Gastrocnemius medialis (tissue), 4 donors: ENCODE measurements around the gene FZD4. TPM values are rescaled to one million over a fixed set of nuclear protein-coding genes. Genes with fewer than 3 reads are reported as not detected.
"Not testable (repeated sequence)": the region's sequence is repeated elsewhere in the genome, so short reads cannot be mapped to it uniquely, and the experiment has no call there.

Source experiments
- ATAC-seq, 2 donors: fragments of 150-250 bp; one replicate each; pipeline ENCODE4 v1.9.1; 2016
- DNase-seq, 2 donors: peaks; one replicate each; pipeline ENCODE4 v3.0.0-alpha.2; 2019
- H3K27ac ChIP-seq, 4 donors: fragments of 200-600 bp; sonication (generic); 1 replicate in 1 of 4; 2 replicates in 3 of 4; pipeline ENCODE4 v1.5.1; 2016 to 2018; ENCODE audit warnings: mild to moderate bottlenecking in 2 of 4, moderate library complexity in 1 of 4
- H3K27me3 ChIP-seq, 3 donors: fragments of 200-600 bp; sonication (generic) in 2 of 3; 1 replicate in 1 of 3; 2 replicates in 2 of 3; pipeline versions ENCODE4 v1.5.1 to v1.6.0; 2016 to 2019; ENCODE audit warnings: mild to moderate bottlenecking in 1 of 3, moderate library complexity in 1 of 3
- H3K36me3 ChIP-seq, 2 donors: fragments of 200-600 bp; sonication (generic) in 1 of 2; one replicate each; pipeline ENCODE4 v1.5.1; 2017 to 2018
- H3K4me1 ChIP-seq, 2 donors: fragments of 200-600 bp; sonication (generic) in 1 of 2; one replicate each; pipeline ENCODE4 v1.5.1; 2016 to 2017; ENCODE audit warnings: mild to moderate bottlenecking in 2 of 2
- H3K4me3 ChIP-seq, 4 donors: fragments of 200-600 bp; sonication (generic) in 3 of 4; 1 replicate in 1 of 4; 2 replicates in 3 of 4; pipeline ENCODE4 v1.5.1; 2016 to 2019; ENCODE audit warnings: mild to moderate bottlenecking in 2 of 4
- H3K9me3 ChIP-seq, 3 donors: fragments of 200-600 bp; sonication (generic) in 2 of 3; 1 replicate in 1 of 3; 2 replicates in 2 of 3; pipeline ENCODE4 v1.5.1; 2016 to 2019
- CTCF ChIP-seq, 5 experiments: fragments of 450-650 bp in 3 of 5; fragments of 200-600 bp in 2 of 5; sonication (generic) in 2 of 5; IDR thresholded peaks in 4 of 5; conservative IDR thresholded peaks in 1 of 5; 1 replicate in 4 of 5; 2 replicates in 1 of 5; pipeline ENCODE4 v1.5.1; 2016 to 2019; ENCODE audit warnings: antibody characterized with exemption in 5 of 5, mild to moderate bottlenecking in 3 of 5, moderate library complexity in 3 of 5
- POLR2A ChIP-seq, 2 donors: fragments of 450-650 bp; IDR thresholded peaks; one replicate each; pipeline ENCODE4 v1.6.1; 2017; ENCODE audit warnings: antibody characterized with exemption in 2 of 2, mild to moderate bottlenecking in 2 of 2, moderate library complexity in 2 of 2
- in situ Hi-C, 4 donors: fragments of 200-750 bp; cut with MboI; loops; one replicate each; pipeline versions ENCODE4 v1.15.0 to v1.8.0; 2017; ENCODE audit warnings: low sequenced_read_pairs in 4 of 4
- intact Hi-C: fragments of 100-400 bp; cut with DNase I; formaldehyde crosslinking; loops from one replicate; pipeline ENCODE4 v1.15.1; 2023; ENCODE audit warnings: low total_unique reads
- total RNA-seq, 4 donors: library from RNA; depleted of rRNA; stranded (reverse); fragments of >200 nt; gene quantifications; one replicate each; pipeline versions ENCODE4 v1.1.0 to v1.2.3, GENCODE V29; 2016

FZD4 gene
- total RNA-seq, 4 donors from 2014 or later, result 31.7 to 52.2 (median 39.1) TPM

- no peaks in the 10 kb centered on the region for H3K27me3 ChIP-seq
- peaks cover 0 to 15% of the 10 kb centered on the region in 2 donors for H3K36me3 ChIP-seq
- intact Hi-C loops (no loop called here), in situ Hi-C loops (no loop called here)
- H3K4me1 ChIP-seq, result peaks cover 80 to 89% of the 10 kb centered on the region in 2 donors
- no peak for TF ChIP-seq POLR2A (IDR thresholded peaks at IDR 0.05)
- no peak for TF ChIP-seq CTCF (IDR thresholded peaks at IDR 0.05 in 4 of 5, conservative IDR thresholded peaks at IDR 0.05 in 1 of 5)
- ATAC-seq (no peak), DNase-seq (no peak)
- peak overlapping the region; percentile 62 to 99 (median 96) for H3K27ac ChIP-seq
- H3K4me3 ChIP-seq, result peak overlapping the region; percentile 41 to 99 (median 83)
- no peaks in the 10 kb centered on the region for H3K9me3 ChIP-seq
Measured at GRCh38 chr11:86948733-86949132, 6.5 kb downstream of the FZD4 start.

GRCh38 chr11:86947541-86947940 is 7.7 kb downstream of the FZD4 start:
- in situ Hi-C loops, result no loop called here
- H3K9me3 ChIP-seq, result no peaks in the 10 kb centered on the region
- no peaks in the 10 kb centered on the region for H3K27me3 ChIP-seq
- peak overlapping the region; percentile 62 to 99 (median 96) for H3K27ac ChIP-seq
- TF ChIP-seq POLR2A (IDR thresholded peaks at IDR 0.05), result no peak
- TF ChIP-seq CTCF (IDR thresholded peaks at IDR 0.05 in 4 of 5, conservative IDR thresholded peaks at IDR 0.05 in 1 of 5), result no peak
- H3K4me3 ChIP-seq, result peak overlapping the region; percentile 18 to 99 (median 58)
- peaks cover 0 to 15% of the 10 kb centered on the region in 2 donors for H3K36me3 ChIP-seq
- intact Hi-C loops, result no loop called here
- H3K4me1 ChIP-seq, result peaks cover 80 to 84% of the 10 kb centered on the region in 2 donors
- no peak for DNase-seq
- ATAC-seq, result no peak

GRCh38 chr11:86943505-86943904 is 11.7 kb downstream of the FZD4 start:
- intact Hi-C loops, result loop anchor here (5.0 kb wide), 1 partner anchor 94 kb away; the partner anchor contains the start of gene TMEM135
- not testable (repeated sequence) for H3K27me3 ChIP-seq, ATAC-seq, DNase-seq, H3K36me3 ChIP-seq, H3K9me3 ChIP-seq, H3K4me3 ChIP-seq
- Histone ChIP-seq H3K27ac (peak overlapping the region in 3 of 4 donors; percentile 74 to 84 (median 79)), H3K4me1 (peaks cover 76 to 81% of the 10 kb centered on the region in 2 donors)
- in situ Hi-C loops, result loop anchor here in 3 of 4 donors (5.0 kb wide), 3 partner anchors 334 to 349 kb away; no protein-coding TSS in a partner anchor

- DNase-seq (no peak), ATAC-seq (no peak)
- H3K4me1 ChIP-seq, result peaks cover 61 to 69% of the 10 kb centered on the region in 2 donors
- no peaks in the 10 kb centered on the region for H3K27me3 ChIP-seq
- H3K9me3 ChIP-seq, result no peaks in the 10 kb centered on the region
- in situ Hi-C loops, result loop anchor here in 3 of 4 donors (5.0 kb wide), 3 partner anchors 335 to 350 kb away; no protein-coding TSS in a partner anchor
- H3K36me3 ChIP-seq, result peaks cover 0 to 3% of the 10 kb centered on the region in 2 donors
- H3K4me3 ChIP-seq, result no peak overlapping the region
- TF ChIP-seq CTCF (IDR thresholded peaks at IDR 0.05 in 4 of 5, conservative IDR thresholded peaks at IDR 0.05 in 1 of 5) (no peak), POLR2A (IDR thresholded peaks at IDR 0.05) (no peak)
- H3K27ac ChIP-seq, result peak overlapping the region; percentile 74 to 85 (median 82)
- intact Hi-C loops, result loop anchor here (5.0 kb wide), 1 partner anchor 95 kb away; the partner anchor contains the start of gene TMEM135
Measured at GRCh38 chr11:86941871-86942599, 13.2 kb downstream of the FZD4 start.
